GM10266 (cell line): ENCODE measurements around the gene CCDC126.

Source experiments
- DNase-seq: peaks from one replicate; pipeline ENCODE4 v3.0.0; 2012; ENCODE audit errors: extremely low spot score
- TF ChIP-seq, protein P1 (sequence below): IDR thresholded peaks from 2 replicates; pipeline ENCODE4 v1.5.1; 2012; ENCODE audit warnings: mild to moderate bottlenecking, low read depth; ENCODE audit not compliant: control insufficient read depth, insufficient read depth; ENCODE audit errors: missing control alignments

The CCDC126 gene

GRCh38 chr7:23593706-23594105 is 3.5 kb upstream of the CCDC126 start:
- DNase-seq = peak; percentile 39
- TF ChIP-seq, protein P1, sequence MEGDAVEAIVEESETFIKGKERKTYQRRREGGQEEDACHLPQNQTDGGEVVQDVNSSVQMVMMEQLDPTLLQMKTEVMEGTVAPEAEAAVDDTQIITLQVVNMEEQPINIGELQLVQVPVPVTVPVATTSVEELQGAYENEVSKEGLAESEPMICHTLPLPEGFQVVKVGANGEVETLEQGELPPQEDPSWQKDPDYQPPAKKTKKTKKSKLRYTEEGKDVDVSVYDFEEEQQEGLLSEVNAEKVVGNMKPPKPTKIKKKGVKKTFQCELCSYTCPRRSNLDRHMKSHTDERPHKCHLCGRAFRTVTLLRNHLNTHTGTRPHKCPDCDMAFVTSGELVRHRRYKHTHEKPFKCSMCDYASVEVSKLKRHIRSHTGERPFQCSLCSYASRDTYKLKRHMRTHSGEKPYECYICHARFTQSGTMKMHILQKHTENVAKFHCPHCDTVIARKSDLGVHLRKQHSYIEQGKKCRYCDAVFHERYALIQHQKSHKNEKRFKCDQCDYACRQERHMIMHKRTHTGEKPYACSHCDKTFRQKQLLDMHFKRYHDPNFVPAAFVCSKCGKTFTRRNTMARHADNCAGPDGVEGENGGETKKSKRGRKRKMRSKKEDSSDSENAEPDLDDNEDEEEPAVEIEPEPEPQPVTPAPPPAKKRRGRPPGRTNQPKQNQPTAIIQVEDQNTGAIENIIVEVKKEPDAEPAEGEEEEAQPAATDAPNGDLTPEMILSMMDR = no peak

DNA sequence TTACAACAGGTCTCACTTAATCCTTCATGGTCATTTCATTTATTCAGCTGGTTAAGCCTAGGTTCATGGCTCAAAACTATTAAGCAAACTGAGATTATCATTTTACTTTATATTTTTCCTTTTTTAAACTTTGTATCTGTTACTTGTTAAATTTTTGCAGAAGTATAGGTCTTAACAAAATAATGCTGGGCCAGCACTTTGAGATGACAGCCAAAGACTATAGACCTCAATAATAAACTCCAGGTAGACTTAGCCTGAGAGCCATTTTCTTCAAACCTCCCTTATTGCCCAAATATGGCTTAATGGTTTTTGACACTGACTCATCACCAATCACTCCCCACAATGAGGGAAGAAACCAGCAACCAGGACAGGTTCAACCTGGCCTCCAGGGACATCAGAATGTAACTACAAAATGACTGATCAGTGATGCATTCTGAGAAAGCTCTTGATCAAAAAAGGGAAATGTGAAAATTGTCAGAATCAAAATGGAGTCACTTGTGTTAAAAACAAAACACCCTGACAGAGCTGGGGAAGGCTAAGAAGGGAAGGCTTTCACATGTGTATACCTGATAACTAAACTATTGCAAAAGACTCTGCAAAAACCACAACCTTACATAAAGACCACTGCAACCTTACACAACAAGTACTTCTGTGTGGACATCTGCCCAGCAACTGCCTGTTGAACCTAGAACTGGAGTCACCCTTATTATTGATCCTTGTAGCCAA is 2.1 kb upstream of the CCDC126 start:
- peak; percentile 86 for DNase-seq
- TF ChIP-seq, protein P1 = no peak

DNA sequence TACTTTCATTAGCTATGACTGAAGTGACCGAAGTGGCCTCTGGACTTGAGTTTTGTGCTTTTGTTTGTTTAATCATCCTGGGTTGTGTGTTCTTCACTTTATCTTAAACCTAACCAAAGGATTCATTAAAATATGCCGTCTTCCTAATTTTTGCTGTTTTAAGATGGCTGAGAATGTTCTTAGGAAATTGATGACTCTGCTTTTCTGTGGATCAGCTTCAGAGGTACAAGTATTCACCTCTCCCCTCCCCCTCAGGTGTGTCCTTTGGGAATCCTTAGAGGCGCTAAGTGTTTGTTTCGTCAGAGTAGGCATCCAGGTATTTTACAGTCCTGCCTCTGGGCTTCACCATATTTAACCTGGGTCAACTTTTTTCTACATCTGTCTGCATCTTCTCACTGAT is 1.1 kb downstream of the CCDC126 start:
- no peak for DNase-seq
- TF ChIP-seq, protein P1 = no peak

- no peak for DNase-seq
- TF ChIP-seq, protein P1 = no peak
Observed at GRCh38 chr7:23600236-23600635, 3.1 kb downstream of the CCDC126 start.

- TF ChIP-seq, protein P1 = no peak
- DNase-seq = no peak
Observed at GRCh38 chr7:23603632-23604295, 6.6 kb downstream of the CCDC126 start.

DNA sequence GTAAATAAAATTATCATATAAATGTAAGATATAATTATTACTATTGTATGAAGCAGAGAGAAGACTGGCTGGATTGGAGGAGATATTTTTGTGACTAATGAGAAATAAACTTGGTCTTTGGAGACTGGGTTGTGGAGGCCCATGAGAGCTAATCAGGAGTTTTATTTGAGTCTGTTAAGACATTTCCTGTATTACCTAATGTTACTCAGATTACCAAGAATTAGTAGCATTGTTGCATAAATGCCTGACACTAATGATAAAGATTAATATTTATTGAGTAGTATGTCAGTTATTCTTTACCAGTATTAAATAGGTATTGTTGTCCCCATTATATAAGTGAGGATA is 7.1 kb downstream of the CCDC126 start:
- DNase-seq = no peak
- TF ChIP-seq, protein P1 = no peak

DNA sequence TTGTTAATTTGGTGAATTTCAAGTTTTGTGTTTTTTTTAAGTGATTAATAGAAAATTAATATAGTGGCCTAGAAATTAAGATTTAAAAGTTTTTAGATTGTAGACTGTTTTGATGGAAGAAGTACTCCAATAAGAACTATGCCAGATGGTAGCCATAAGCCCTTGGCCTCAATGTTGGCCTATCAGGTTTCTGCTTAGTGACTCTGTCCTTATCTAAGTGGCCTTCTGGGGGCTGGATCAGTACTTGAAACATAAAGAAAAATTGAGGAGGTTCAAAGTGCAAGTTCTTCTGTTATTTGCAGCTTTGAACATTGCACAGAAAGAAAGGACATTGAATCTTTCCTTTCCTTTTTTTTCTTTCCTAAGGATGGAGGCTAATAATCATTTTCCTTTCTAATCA is 9.9 kb downstream of the CCDC126 start:
- TF ChIP-seq, protein P1 = no peak
- no peak for DNase-seq
